ENCODE results near the gene ABCB9. TPM values are rescaled to one million over a fixed set of nuclear protein-coding genes. Genes with fewer than 3 reads are reported as not detected.

ABCB9 gene
- total and polyA plus RNA-seq, 2 donors (not counting 1 experiment from before 2014, with no cell fraction given): 2.1 to 3.7 TPM

DNA sequence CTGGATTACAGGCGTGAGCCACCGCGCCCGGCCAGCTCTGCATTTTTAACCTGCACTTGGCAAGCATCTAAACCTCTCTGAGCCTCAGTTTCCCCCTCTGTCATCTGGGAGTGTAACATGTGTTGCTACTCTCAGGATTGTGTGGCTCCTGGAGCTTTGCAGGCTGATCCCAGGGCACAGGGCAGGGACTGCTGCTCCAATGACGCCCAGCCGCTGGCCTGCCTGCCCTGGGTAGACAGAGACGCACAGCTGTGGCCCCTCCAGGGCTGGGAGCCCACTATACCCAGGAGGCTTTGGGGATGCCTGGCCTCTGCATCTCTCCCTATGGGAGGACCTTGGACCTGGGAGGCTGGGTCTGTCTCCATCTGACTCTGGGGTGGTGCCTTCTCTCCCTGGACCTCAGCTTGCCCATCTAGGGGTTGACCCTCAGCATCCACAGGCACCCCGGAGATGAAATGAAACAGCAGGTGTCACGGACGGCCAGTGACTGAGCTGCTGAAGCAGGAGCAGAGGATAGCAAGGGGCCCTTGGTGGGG, 27.9 kb upstream of the ABCB9 start:
- H3K4me2 ChIP-seq (replicated peaks; ENCODE audit: low read depth, low read length, poor library complexity, severe bottlenecking): no peak overlapping the region
- H3K4me1 Mint-ChIP-seq: peaks cover 2% of the 10 kb centered on the region
- WGBS (ENCODE audit: insufficient coverage): 95% methylated on average over 9 of the region's 10 CpGs
- no peaks in the 10 kb centered on the region for H3K79me2 ChIP-seq (ENCODE audit: control insufficient read depth, insufficient read depth, low read length)
- no peaks in the 10 kb centered on the region for H3K4me1 ChIP-seq (ENCODE audit: control insufficient read depth in 2 of 2, insufficient read depth in 2 of 2, low read length in 2 of 2)
- POLR2A ChIA-PET: no interaction called here
- H3K9ac ChIP-seq (ENCODE audit: low read length): no peak overlapping the region
- H3K9me3 Mint-ChIP-seq (ENCODE audit: insufficient read depth): no peaks in the 10 kb centered on the region
- H3K9me3 ChIP-seq (ENCODE audit: control extremely low read depth in 1 of 3, control insufficient read depth in 2 of 3, insufficient read depth in 1 of 3, low read length in 2 of 3): no peaks in the 10 kb centered on the region
- CTCF ChIA-PET: no interaction called here
- no peak overlapping the region for H2AFZ ChIP-seq (ENCODE audit: insufficient read depth, low read depth, low read length, poor library complexity, severe bottlenecking)
- H4K20me1 ChIP-seq (ENCODE audit: control insufficient read depth, insufficient read depth, low read length, poor library complexity, severe bottlenecking): no peaks in the 10 kb centered on the region
- H3K27ac ChIP-seq (ENCODE audit: low read length in 2 of 2): no peak overlapping the region
- no peak overlapping the region for H3K4me3 ChIP-seq (ENCODE audit: control extremely low read depth in 1 of 5, extremely low read depth in 1 of 5, insufficient read depth in 1 of 5, low read depth in 2 of 5, low read length in 4 of 5)
- H3K27ac Mint-ChIP-seq: no peak overlapping the region
- ATAC-seq (ENCODE audit: low read depth): no peak
- TF ChIP-seq, protein P1, sequence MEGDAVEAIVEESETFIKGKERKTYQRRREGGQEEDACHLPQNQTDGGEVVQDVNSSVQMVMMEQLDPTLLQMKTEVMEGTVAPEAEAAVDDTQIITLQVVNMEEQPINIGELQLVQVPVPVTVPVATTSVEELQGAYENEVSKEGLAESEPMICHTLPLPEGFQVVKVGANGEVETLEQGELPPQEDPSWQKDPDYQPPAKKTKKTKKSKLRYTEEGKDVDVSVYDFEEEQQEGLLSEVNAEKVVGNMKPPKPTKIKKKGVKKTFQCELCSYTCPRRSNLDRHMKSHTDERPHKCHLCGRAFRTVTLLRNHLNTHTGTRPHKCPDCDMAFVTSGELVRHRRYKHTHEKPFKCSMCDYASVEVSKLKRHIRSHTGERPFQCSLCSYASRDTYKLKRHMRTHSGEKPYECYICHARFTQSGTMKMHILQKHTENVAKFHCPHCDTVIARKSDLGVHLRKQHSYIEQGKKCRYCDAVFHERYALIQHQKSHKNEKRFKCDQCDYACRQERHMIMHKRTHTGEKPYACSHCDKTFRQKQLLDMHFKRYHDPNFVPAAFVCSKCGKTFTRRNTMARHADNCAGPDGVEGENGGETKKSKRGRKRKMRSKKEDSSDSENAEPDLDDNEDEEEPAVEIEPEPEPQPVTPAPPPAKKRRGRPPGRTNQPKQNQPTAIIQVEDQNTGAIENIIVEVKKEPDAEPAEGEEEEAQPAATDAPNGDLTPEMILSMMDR (IDR thresholded peaks at IDR 0.05): no peak
- no peak for TF ChIP-seq EZH2 (IDR thresholded peaks at IDR 0.05; ENCODE audit: borderline replicate concordance, insufficient read depth, low read depth, low read length, poor library complexity, severe bottlenecking)
- no peak for DNase-seq
- intact Hi-C loops (cut with micrococcal nuclease): no loop called here
- H3K36me3 ChIP-seq (replicated peaks in 1 of 2; ENCODE audit: control extremely low read depth in 1 of 2, control insufficient read depth in 1 of 2, extremely low read depth in 1 of 2, insufficient read depth in 2 of 2, low read length in 1 of 2): no peaks in the 10 kb centered on the region
- no peaks in the 10 kb centered on the region for H3K27me3 ChIP-seq (replicated peaks in 1 of 4; ENCODE audit: control extremely low read depth in 1 of 4, control insufficient read depth in 3 of 4, insufficient read depth in 4 of 4, low read length in 3 of 4)
- H3K27me3 Mint-ChIP-seq: no peaks in the 10 kb centered on the region
- H3K4me3 Mint-ChIP-seq: no peak overlapping the region

DNA sequence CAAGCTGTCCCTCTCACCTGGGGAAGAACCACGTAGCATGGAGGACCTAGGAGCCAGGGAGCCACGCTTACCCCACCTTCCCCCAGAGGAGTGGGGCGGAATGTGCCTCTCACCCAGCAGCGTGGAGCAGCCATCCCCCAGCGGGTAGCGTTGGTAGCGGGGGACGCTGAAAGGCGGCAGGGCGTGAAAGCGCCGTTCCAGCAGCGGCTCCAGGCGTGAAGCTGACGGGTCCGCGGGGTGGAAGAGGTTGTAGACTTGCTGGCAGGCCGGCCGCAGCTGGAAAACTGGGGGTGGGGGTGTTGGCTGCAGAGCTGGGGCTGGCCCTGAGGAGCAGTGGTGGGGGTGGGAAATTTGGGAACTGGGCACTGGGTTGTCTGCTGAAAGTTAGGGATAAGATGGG, 26.1 kb upstream of the ABCB9 start:
- H4K20me1 ChIP-seq (ENCODE audit: control insufficient read depth, insufficient read depth, low read length, poor library complexity, severe bottlenecking): no peaks in the 10 kb centered on the region
- no peaks in the 10 kb centered on the region for H3K4me1 ChIP-seq (ENCODE audit: control insufficient read depth in 2 of 2, insufficient read depth in 2 of 2, low read length in 2 of 2)
- no peaks in the 10 kb centered on the region for H3K9me3 ChIP-seq (ENCODE audit: control extremely low read depth in 1 of 3, control insufficient read depth in 2 of 3, insufficient read depth in 1 of 3, low read length in 2 of 3)
- no peak overlapping the region for H3K4me3 ChIP-seq (ENCODE audit: control extremely low read depth in 1 of 5, extremely low read depth in 1 of 5, insufficient read depth in 1 of 5, low read depth in 2 of 5, low read length in 4 of 5)
- Mint-ChIP-seq H3K4me1 (peaks cover 2% of the 10 kb centered on the region), H3K27me3 (no peaks in the 10 kb centered on the region), H3K9me3 (ENCODE audit: insufficient read depth) (no peaks in the 10 kb centered on the region), H3K4me3 (no peak overlapping the region), H3K27ac (no peak overlapping the region)
- ChIA-PET POLR2A (interaction anchor here (0.5 kb wide), 1 partner anchor 58 kb away, joined by 3 read pairs; no protein-coding TSS in a partner anchor), CTCF (interaction anchor here (0.5 kb wide), 1 partner anchor 242 kb away, joined by 3 read pairs; no protein-coding TSS in a partner anchor)
- intact Hi-C loops (cut with micrococcal nuclease): no loop called here
- H3K36me3 ChIP-seq (replicated peaks in 1 of 2; ENCODE audit: control extremely low read depth in 1 of 2, control insufficient read depth in 1 of 2, extremely low read depth in 1 of 2, insufficient read depth in 2 of 2, low read length in 1 of 2): no peaks in the 10 kb centered on the region
- no peak overlapping the region for H3K4me2 ChIP-seq (replicated peaks; ENCODE audit: low read depth, low read length, poor library complexity, severe bottlenecking)
- TF ChIP-seq, protein P1 (IDR thresholded peaks at IDR 0.05): no peak
- no peak for TF ChIP-seq EZH2 (IDR thresholded peaks at IDR 0.05; ENCODE audit: borderline replicate concordance, insufficient read depth, low read depth, low read length, poor library complexity, severe bottlenecking)
- H3K27ac ChIP-seq (ENCODE audit: low read length in 2 of 2): no peak overlapping the region
- no peaks in the 10 kb centered on the region for H3K79me2 ChIP-seq (ENCODE audit: control insufficient read depth, insufficient read depth, low read length)
- no peak overlapping the region for H2AFZ ChIP-seq (ENCODE audit: insufficient read depth, low read depth, low read length, poor library complexity, severe bottlenecking)
- WGBS (ENCODE audit: insufficient coverage): 96% methylated on average over 16 of the region's 19 CpGs
- ATAC-seq (ENCODE audit: low read depth) (no peak), DNase-seq (no peak)
- H3K9ac ChIP-seq (ENCODE audit: low read length): no peak overlapping the region
- H3K27me3 ChIP-seq (replicated peaks in 1 of 4; ENCODE audit: control extremely low read depth in 1 of 4, control insufficient read depth in 3 of 4, insufficient read depth in 4 of 4, low read length in 3 of 4): no peaks in the 10 kb centered on the region

Data from B cell (primary cell).